GM19397 (cell line): Measurements from ENCODE around the gene RIN3.
"Not testable (repeated sequence)": the region's sequence is repeated elsewhere in the genome, so short reads cannot be mapped to it uniquely, and the experiment has no call there.

ENCODE experiments used
- ATAC-seq: cut with Tn5 transposase; IDR thresholded peaks from one replicate; pipeline ENCODE4 v1.9.1; 2021; ENCODE audit warnings: mild to moderate bottlenecking, moderate library complexity; ENCODE audit not compliant: unreplicated experiment

RIN3 gene

GRCh38 chr14:92616178-92616577 is 102.6 kb downstream of the RIN3 start:
- ATAC-seq = no peak

DNA sequence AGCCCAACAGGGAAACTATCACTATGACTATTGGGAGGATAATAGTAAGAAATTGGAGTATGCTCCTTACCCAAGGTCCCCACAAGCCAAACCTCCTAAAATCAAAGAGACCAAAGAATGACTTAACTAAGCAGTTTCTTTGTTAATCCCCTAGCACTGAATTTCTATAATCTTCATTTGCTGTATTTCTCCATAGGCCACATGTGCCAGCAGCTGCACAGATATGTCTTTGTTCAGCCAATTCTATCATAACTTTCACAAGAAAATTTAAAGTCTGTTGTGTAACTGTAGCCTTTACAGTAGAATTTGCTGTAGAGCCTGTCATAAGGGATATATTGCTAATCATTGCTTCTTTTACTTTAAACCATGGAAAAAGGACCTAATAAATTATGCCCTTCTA is 104.0 kb downstream of the RIN3 start:
- ATAC-seq = no peak

DNA sequence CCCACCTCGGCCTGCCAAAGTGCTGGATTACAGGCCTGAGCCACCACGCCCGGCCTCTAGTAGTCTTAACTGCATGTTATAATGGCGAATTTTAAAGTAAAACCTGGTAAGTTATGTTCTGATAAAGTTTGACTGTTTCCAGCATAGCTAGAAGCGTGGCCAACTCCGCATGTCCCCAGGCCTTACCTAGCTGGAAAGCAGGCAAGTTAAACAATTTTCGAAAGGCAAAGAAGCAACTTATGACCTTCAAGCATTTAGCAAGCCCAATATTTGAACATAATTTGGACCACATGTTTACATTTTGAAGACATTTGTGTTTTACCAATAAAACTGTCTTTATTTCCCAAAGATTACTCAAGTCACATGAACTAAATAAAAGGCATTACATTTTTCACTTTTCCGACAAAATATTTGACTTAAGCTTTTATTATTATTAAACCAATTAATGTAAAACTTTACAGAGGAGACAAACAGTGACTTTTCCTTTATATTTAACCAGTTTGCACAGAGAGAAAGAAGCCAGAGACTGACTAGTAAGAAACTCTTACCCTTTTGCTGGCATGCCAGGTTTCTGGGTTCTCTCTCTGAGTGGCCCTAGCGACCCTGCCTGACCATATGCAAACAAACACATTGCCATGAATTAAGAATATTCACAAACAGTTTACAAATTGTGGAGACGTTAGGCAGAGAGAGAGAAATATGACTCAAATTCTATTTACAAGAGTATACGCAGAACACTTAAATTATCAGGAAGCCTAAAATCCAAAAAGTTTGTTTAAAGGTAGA is 106.3 kb downstream of the RIN3 start:
- ATAC-seq = no peak

GRCh38 chr14:92622311-92622710 is 108.7 kb downstream of the RIN3 start:
- no peak for ATAC-seq

DNA sequence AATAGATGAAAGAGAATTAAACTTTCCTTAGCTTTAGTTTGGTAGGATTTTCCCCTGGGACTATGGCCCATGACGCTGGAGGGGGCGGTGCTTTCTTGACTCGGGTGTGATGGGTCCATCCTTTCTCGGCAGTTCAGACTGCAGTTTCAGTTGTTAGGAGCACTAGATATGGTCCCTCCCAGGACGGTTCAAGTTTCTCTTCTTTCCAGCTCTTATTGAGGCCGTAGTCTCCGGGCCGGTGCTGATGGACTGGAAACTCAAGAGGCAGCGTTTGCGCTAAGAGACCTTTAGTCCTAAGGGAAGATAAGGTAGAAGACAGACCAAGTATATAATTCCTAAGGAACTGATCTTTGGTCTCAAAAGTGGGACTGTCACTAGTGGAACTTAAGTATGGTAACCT is 111.2 kb downstream of the RIN3 start:
- no peak for ATAC-seq

DNA sequence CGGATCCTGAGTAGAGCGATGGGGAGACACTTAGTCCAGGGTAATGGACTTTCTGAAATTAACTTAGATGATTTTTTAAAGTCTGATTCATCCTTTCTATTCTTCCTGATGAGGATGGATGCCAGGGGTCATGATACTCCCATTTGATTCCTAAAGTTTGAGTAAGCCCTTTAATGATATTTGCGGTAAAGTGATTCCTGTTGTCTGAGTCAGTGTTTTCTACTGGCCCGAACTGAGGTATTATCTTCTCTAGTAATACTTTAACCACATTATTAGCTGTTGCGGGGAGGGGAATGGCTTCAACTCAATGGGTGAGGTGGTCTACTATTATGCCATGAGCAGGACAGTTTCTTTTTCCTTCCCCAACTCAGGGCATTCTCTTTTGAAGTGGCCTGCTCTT is 111.6 kb downstream of the RIN3 start:
- no peak for ATAC-seq

DNA sequence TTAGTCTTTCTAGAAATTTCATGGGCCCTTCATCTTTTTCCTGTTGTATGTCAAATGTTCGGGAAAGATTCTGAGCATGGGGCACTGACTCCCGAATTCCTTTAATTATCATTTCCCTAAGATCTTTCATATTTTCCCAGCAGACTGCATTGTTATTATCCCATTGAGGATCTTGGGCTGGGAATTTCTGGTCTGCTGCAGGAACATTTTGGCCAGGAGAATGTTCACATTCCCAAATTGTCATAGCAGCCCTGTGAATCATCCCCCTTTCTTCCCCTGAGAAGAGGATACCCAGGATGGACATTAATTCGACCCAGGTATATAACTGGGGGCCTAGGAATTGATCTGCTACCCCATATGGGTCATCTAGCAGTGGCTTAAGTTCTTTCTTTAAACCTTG is 112.5 kb downstream of the RIN3 start:
- ATAC-seq = no peak

DNA sequence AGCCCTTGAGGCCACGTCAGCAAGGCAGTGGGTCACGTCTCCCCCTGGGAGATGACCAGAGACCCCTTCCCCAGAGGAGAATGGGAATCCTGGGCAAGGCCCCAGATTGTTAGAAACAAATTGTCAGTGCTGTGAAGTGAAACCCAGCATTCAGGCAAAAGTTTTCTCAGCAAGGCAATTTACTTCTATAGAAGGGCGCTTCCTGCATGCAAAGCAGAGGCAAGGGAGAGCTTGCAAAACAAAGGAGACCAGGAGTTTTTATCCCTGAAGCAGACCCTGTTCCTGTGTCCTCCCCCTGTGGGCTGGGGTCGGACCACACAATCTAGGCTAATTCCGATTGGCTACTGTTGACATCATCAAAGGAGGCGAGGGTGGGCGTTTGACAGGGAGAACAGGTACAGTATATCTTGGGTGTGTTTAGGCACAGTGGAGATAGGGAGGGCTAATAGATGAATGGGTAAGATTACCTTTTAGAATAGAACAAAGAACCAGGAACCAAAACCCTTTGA is 114.2 kb downstream of the RIN3 start:
- ATAC-seq = no peak

GRCh38 chr14:92628636-92629035 is 115.1 kb downstream of the RIN3 start:
- no peak for ATAC-seq

GRCh38 chr14:92630367-92630766 is 116.8 kb downstream of the RIN3 start:
- ATAC-seq = no peak

GRCh38 chr14:92631098-92631497 is 117.5 kb downstream of the RIN3 start:
- ATAC-seq = no peak

GRCh38 chr14:92632546-92633273 is 119.1 kb downstream of the RIN3 start:
- no peak for ATAC-seq

GRCh38 chr14:92633274-92633616 is 119.7 kb downstream of the RIN3 start:
- ATAC-seq = no peak

DNA sequence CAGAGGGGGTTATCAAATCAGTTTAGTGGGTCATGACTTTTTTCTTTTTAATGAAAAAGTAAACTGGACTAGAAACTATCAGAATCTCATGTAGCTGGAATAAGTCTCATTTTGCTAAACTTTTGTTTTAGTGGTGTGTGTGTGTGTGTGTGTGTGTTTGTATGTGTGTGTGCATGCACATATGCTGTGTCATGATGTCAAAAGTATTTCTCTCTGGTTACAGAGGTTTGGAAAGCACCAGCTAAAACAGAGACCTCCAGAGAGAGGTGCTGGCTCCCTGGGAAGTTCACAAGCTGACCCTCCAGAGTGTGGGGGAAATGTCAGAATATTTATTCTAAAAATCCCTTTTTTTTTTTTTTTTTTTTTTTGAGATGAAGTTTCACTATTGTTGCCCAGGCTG is 120.1 kb downstream of the RIN3 start:
- ATAC-seq = no peak

DNA sequence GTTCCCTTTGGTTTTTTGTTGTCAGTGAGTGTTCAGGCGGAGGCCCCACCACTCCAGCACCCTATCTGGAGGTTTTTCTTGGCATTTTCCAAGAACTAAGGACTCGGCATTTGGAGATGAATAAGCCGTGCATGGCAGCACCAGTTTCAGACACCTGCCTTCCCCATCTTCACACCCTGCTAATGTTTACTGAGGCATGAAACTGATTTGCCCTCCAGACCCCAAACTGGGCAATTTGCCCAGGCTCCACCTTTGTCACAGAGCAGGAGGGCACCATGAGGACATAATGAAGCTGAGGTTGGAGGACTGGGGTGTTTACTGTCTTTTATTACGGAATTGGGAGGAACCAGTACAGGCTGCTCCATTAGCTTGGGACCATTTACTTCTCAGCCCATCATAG is 121.5 kb downstream of the RIN3 start:
- no peak for ATAC-seq

GRCh38 chr14:92635896-92636295 is 122.3 kb downstream of the RIN3 start:
- no peak for ATAC-seq

DNA sequence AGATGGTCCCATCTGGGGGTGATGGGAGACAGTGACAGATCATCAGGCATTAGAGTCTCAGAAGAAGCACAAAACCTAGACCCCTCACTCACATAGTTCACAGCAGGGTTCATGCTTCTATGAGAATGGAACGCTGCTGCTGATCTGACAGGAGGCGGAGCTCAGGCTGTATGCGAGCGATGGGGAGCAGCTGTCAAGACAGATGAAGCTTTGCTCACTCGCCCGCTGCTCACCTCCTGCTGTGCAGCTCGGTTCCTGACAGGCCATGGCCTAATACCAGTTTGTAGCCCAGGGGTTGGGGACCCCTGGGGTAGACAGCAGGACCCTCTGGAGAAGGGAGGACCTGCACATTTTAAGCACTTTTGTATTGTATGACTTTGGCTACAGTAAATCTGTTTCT is 123.6 kb downstream of the RIN3 start:
- no peak for ATAC-seq

DNA sequence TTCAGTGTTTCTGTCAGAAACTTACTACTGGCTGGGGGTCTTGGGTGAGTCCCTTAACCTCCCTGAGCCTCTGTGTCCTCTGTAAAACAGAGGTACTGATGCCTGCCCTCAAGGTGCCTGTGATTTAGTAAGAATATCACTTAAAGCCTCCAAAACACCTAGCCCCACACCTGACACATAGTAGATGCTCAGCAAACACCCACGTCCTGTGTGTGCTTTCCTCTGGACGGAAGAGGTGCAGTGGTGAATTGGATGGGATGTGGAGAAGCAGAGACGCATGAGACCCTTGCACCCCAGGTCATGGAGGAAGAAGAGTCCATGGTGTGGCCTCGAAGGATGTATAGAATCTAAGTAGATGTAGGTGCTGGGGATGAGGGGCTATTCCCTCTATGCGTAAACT is 124.3 kb downstream of the RIN3 start:
- no peak for ATAC-seq

- no peak for ATAC-seq
Observed at GRCh38 chr14:92638266-92638665, 124.7 kb downstream of the RIN3 start.

DNA sequence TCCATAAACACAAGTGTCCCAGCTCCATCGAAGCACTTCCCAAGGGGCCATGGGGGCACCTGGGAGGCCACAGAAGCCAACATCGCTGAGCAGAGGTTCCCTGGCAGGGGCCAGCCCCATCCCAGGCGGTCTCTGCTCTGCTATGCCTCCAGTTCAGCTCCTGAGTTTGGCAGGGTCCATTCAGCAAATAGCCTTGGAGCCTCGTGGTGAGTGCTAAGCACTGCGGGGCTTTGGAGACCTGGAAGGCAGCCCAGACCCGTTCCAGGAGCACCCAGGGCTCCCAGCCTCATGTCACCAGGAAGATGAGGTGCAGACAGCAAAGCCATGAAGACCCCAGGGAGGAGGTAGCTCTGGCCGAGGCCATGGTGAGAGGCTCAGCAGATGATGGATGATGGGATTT is 125.3 kb downstream of the RIN3 start:
- ATAC-seq = no peak

GRCh38 chr14:92639472-92640117 is 126.0 kb downstream of the RIN3 start:
- not testable (repeated sequence) for ATAC-seq

DNA sequence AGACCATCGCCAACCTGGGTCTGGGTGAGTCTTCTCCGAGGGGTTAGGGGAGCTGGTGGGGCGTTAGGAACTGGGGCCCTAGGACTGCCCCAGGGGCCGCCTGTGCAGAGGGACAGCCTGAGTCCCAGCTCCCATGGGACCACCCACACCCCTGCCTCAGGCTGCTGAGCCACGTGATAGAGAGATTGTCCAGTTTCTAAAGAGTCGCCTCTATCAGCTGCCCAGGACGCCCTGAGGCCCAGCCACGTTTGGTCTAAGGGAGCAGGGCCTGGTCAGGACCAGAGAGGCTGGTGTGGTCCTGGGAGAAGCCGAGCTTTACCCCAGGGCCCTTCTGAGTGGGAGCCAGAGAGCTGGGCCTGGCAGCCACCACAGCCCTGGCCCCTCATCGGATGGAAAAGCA is 127.7 kb downstream of the RIN3 start:
- no peak for ATAC-seq
